Activated CD4-positive, alpha-beta T cell treated with anti-CD3 and anti-CD28 coated beads, Interleukin-2, amount 10 ng/mL, durations not matched to agents 24 days and 14 days (primary cell): Measurements from ENCODE around the gene TET2. TPM values are rescaled to one million over a fixed set of nuclear protein-coding genes. Genes with fewer than 3 reads are reported as not detected.

ENCODE experiments used
- DNase-seq: peaks from one replicate; pipeline ENCODE4 v3.0.0; 2022
- H3K27ac Mint-ChIP-seq: one replicate; pipeline ENCODE4 v1.8.0; 2022; ENCODE audit warnings: mild to moderate bottlenecking, mixed read lengths
- H3K27me3 Mint-ChIP-seq: one replicate; pipeline ENCODE4 v1.8.0; 2022; ENCODE audit warnings: mixed read lengths
- H3K36me3 Mint-ChIP-seq: one replicate; pipeline ENCODE4 v1.8.0; 2022; ENCODE audit warnings: low read depth, mild to moderate bottlenecking, mixed read lengths
- H3K4me1 Mint-ChIP-seq: one replicate; pipeline ENCODE4 v1.8.0; 2021; ENCODE audit warnings: mixed read lengths
- H3K4me3 Mint-ChIP-seq: one replicate; pipeline ENCODE4 v1.8.0; 2022; ENCODE audit warnings: mild to moderate bottlenecking, moderate library complexity, mixed read lengths
- H3K9me3 Mint-ChIP-seq: one replicate; pipeline ENCODE4 v1.8.0; 2021; ENCODE audit warnings: mixed read lengths
- intact Hi-C: fragments of 100-400 bp; cut with micrococcal nuclease; formaldehyde crosslinking; loops from one replicate; pipeline ENCODE4 v1.15.1; 2023
- total RNA-seq: library from RNA; stranded (reverse); gene quantifications from 2 replicates; pipeline ENCODE4 v1.2.3, GENCODE V29; 2022

Gene TET2
- total RNA-seq, 1 donor from 2014 or later = 28.9 TPM

DNA sequence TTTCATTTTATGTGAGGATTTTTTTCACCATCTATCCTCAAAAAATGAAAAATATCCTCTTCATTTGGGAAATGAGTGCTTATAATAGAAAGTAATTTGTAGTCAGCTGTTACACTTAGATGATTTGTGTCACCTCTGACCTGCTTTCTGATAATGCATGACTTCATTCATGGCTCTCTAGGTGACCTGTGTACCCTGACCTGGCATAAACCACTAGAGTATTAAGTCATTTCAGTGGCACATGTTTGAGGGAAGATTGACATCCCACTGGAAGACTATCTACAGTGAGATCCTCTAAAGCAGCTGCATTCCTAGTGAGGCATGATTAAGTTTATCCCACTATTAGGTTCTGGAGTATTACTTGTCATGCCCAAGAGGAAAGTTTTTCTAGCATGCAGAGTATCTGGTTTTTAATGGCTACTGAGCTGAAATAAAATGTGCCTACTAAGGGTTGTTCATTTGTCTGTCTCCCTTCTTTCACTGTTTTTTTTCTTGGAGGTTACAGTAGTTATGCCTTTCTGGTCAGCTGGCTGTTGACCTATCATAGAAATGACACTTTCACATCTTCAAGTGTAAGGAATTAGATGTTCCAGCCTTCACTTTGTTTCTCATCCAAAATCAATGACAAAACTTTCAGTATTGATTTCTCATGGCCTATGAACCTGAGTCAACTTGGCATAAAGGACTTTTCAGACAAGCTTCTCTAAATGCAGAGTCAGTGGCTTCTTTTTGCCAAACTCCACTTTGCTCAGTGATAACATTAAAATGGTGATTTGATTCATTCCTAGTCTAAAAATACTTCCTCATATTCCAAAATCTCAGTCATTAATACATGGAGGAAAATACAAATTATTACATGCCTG, 33.1 kb downstream of the TET2 start:
- H3K36me3 Mint-ChIP-seq = peaks cover 31% of the 10 kb centered on the region
- intact Hi-C loops = no loop called here
- peaks cover 13% of the 10 kb centered on the region for H3K9me3 Mint-ChIP-seq
- H3K27me3 Mint-ChIP-seq = no peaks in the 10 kb centered on the region
- no peak overlapping the region for H3K27ac Mint-ChIP-seq
- no peak overlapping the region for H3K4me3 Mint-ChIP-seq
- DNase-seq = no peak
- H3K4me1 Mint-ChIP-seq = peaks cover 9% of the 10 kb centered on the region

DNA sequence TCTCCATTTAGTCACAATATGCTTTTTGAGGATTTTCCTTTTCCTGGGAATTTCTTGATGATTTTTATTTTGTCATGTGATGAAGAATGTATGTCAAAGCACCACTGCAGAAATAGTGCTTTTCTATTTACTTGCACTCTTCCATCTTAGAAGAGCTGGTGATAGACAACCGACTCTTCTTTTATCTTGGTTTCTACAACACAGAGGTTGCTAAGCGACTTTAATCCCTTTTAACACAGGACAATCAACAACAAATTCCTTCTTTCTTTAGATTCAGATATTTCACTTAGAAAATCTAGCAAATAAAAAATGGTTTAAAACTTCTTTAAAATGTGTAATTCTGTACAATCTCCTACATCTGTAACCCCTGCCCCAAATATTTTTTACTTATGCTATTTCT, 34.6 kb downstream of the TET2 start:
- peaks cover 5% of the 10 kb centered on the region for H3K9me3 Mint-ChIP-seq
- no peak overlapping the region for H3K27ac Mint-ChIP-seq
- intact Hi-C loops = no loop called here
- DNase-seq = no peak
- no peak overlapping the region for H3K4me3 Mint-ChIP-seq
- peaks cover 19% of the 10 kb centered on the region for H3K36me3 Mint-ChIP-seq
- no peaks in the 10 kb centered on the region for H3K27me3 Mint-ChIP-seq
- H3K4me1 Mint-ChIP-seq = peaks cover 11% of the 10 kb centered on the region

DNA sequence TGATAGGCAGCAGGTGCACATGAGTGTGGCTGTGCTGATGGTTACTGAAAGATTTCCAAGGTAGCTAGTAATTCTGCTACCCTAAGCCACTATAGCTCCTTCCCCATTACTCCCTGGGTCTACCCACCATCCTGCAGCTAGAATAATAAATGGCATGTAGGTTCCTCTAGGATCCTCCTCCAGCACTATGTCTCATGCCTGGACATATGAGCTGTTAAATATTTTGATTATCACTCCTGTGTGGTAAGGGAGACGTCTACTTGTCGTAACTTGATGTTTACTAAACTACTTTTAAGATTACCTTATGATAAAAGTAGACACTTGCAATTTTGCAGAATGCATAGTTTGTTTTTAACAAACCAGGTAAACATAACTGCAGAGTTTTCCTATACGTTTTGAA, 35.5 kb downstream of the TET2 start:
- Mint-ChIP-seq H3K36me3 (peaks cover 11% of the 10 kb centered on the region), H3K27me3 (no peaks in the 10 kb centered on the region), H3K4me3 (no peak overlapping the region), H3K4me1 (peaks cover 13% of the 10 kb centered on the region), H3K27ac (no peak overlapping the region), H3K9me3 (peaks cover 2% of the 10 kb centered on the region)
- DNase-seq = no peak
- intact Hi-C loops = no loop called here

DNA sequence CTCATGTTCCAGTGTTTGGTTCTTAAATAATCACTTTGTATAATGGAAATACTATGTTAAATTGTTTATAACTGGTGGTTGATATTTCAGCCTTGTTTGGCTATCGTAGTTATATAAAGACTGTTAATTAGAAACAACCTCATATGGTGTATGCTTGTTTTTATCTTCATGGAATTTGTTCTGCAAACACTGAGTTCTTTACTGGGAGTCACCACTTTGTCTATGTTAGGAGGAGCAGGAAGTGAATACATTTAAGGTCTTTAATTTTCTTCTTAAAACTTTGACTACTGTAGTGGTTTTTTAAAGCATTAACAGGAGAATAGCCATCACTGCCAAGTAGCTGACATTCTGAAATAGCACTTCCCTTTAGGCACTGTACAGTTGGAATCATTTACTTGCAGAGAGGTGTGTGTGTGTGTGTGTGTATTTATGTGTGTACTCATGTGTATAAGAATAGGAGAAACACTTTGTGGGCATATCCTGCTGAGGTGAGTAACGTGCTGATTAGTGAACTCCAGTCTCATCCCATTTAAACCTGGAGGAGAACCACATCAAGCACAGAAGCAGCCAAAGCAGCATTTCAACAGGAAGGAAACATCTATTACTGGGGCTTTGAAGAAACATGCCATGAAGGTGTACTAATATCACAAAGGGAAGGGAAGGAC, 37.8 kb downstream of the TET2 start:
- no peaks in the 10 kb centered on the region for H3K9me3 Mint-ChIP-seq
- H3K27me3 Mint-ChIP-seq = no peaks in the 10 kb centered on the region
- H3K4me1 Mint-ChIP-seq = peaks cover 18% of the 10 kb centered on the region
- H3K36me3 Mint-ChIP-seq = peaks cover 13% of the 10 kb centered on the region
- H3K4me3 Mint-ChIP-seq = no peak overlapping the region
- intact Hi-C loops = no loop called here
- DNase-seq = no peak
- peak overlapping the region; percentile 9 for H3K27ac Mint-ChIP-seq

DNA sequence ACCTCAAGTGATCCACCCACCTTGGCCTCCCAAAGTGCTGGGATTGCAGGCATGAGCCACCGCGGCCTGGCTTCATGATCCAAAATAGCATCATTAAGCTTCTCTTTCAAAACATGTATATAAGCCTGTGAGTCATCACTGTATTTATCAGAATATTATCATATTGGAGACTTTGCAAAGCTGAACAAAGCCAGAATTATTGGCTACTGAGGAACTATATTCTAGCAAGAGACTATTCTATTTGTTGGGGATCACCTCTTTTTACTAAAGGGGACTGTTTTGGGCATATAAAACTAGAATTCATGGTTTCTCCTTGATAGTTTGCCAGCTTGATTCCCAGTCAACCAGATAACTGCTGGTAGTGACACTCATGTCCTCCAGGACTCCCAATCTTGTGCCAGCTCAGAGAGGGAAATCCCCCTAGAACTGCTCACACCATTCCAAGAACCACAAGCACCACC, 40.1 kb downstream of the TET2 start:
- H3K9me3 Mint-ChIP-seq = no peaks in the 10 kb centered on the region

DNA sequence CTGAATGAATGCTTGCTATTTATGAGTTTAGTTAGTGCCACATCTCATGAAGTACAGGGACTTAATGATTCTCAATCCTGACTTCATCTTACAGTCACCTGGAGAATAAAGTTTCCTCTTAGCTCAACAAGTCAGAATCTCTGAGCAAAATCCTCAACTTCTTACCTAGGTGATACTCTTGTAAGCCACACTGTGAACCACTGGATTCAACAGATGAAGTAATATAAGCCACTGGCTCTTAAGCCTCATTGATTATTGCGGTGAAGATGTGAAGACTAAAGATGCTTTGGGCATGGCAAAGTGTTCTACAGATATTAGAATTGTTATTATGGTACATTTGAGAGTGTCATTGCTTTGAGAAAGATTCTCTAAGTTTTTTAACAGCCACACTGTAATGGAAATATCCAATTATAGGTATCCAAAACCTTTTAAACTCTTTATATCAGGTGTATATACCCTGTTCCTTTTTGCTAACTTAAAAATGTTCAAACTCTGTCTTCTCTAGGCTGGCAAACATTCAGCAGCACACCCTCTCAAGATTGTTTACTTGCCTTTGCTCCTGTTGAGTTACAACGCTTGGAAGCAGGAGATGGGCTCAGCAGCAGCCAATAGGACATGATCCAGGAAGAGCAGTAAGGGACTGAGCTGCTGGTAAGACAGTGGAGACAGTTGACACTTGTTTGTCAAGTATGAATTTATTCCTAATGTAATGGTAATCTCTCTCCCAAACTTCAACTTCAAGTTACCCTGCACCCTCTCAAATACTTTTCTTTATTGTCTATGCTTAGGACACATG, 43.4 kb downstream of the TET2 start:
- Mint-ChIP-seq H3K4me3 (no peak overlapping the region), H3K9me3 (no peaks in the 10 kb centered on the region), H3K27me3 (no peaks in the 10 kb centered on the region), H3K27ac (no peak overlapping the region), H3K4me1 (peaks cover 35% of the 10 kb centered on the region), H3K36me3 (peaks cover 38% of the 10 kb centered on the region)
- DNase-seq = no peak
- intact Hi-C loops = loop anchor here (10.0 kb wide), 1 partner anchor 225 kb away; no protein-coding TSS in a partner anchor

More for the DNA sequence above, 40.1 kb downstream of the TET2 start:
- H3K27me3 Mint-ChIP-seq = no peaks in the 10 kb centered on the region
- no peak overlapping the region for H3K4me3 Mint-ChIP-seq
- peaks cover 29% of the 10 kb centered on the region for H3K4me1 Mint-ChIP-seq
- no peak overlapping the region for H3K27ac Mint-ChIP-seq
- no peak for DNase-seq
- H3K36me3 Mint-ChIP-seq = peaks cover 27% of the 10 kb centered on the region
- intact Hi-C loops = no loop called here

DNA sequence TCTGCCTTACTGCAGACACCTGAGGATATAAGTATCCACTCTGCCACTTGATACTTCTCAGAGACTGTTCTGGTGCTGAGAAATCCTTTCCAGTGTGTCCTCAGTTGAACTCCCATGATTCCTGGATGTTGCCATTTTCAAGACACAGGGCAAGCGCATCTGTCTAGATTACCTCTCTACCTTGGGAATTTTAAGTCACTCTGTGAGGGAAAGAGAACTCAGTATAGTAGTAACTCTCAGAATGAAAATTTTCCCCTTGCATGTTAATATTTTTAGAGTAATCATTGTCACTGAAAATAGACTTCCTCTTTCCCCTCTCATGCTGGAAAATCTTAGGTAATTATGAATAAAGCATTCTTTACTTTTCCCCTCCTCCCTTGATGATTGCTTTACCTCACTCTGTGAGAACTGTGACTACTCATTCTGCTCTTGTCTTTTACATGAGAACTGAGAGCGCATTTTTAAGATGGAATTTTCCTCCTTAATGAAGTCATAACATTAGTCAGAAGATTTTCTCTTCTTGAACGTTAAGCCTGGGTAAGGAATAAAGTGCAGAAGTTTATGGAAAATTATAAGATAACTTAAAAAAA, 45.0 kb downstream of the TET2 start:
- Mint-ChIP-seq H3K4me1 (peaks cover 45% of the 10 kb centered on the region), H3K4me3 (peak overlapping the region; percentile 8), H3K9me3 (no peaks in the 10 kb centered on the region), H3K27ac (peak overlapping the region; percentile 79), H3K27me3 (no peaks in the 10 kb centered on the region), H3K36me3 (peaks cover 52% of the 10 kb centered on the region)
- no peak for DNase-seq
- intact Hi-C loops = loop anchor here (1.0 to 10.0 kb wide), 5 partner anchors 45 to 282 kb away; partner anchors contain the start of gene TET2

DNA sequence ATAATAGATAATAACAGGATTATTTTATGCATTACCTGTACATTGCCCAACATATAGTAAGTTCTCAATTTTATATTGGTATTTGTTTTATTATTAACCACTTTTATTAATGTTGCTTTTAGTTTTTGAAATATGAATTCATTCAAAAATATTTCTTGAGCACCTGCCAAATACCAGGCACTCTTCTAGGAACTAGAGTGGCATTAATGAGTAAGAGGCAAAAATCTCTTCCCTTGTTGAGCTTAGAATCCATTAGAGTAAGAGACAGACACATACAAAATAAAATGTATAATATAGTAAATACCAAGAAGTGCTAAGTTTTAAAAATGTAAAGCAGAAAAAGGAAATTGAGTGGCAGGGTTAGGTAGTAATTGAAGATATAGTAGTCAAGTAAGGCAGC, 45.8 kb downstream of the TET2 start:
- peaks cover 57% of the 10 kb centered on the region for H3K36me3 Mint-ChIP-seq
- no peak overlapping the region for H3K27ac Mint-ChIP-seq
- H3K9me3 Mint-ChIP-seq = no peaks in the 10 kb centered on the region
- peaks cover 43% of the 10 kb centered on the region for H3K4me1 Mint-ChIP-seq
- intact Hi-C loops = loop anchor here (2.0 to 10.0 kb wide), 2 partner anchors 134 to 228 kb away; no protein-coding TSS in a partner anchor
- DNase-seq = no peak
- H3K4me3 Mint-ChIP-seq = no peak overlapping the region
- no peaks in the 10 kb centered on the region for H3K27me3 Mint-ChIP-seq

DNA sequence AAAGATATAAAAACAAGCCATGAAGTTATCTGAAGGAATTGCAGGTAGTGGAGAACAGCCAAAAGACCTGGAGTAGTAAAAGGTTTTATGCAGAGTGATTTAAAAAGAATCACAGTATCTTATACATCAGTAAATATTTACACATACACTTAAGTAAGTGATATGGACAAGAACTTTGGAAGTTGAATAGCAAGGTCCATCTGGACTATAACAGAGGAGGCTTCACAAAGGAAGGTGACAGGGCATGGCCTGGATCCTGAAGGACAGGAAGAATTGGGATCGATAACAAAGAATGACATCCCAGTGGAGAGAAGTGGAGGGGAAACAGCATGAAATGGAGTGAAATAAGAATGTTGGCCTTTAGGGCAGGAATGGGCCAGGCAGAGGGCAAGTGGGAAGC, 46.2 kb downstream of the TET2 start:
- H3K4me1 Mint-ChIP-seq = peaks cover 43% of the 10 kb centered on the region
- peaks cover 57% of the 10 kb centered on the region for H3K36me3 Mint-ChIP-seq
- H3K27me3 Mint-ChIP-seq = no peaks in the 10 kb centered on the region
- H3K9me3 Mint-ChIP-seq = no peaks in the 10 kb centered on the region
- H3K27ac Mint-ChIP-seq = no peak overlapping the region
- intact Hi-C loops = loop anchor here (2.0 to 10.0 kb wide), 2 partner anchors 134 to 228 kb away; no protein-coding TSS in a partner anchor
- no peak for DNase-seq
- no peak overlapping the region for H3K4me3 Mint-ChIP-seq

DNA sequence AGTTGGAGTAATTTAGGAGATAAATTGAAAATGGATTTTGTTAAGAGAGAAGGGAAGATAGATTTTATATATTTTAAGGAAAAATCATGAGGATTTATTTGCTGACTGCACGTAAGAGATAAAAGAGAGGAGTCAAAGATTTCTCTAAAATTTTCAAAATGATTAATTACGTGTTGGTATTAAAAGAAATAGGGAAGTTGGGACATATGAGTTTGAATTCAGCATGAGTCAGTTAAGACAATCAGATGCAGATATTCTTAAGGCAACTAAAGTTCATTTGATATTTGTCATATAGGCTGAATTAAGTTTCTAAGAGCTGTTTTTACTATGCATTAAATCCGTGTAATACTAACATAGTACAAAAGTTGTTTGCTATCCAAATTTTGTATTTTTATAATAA, 46.9 kb downstream of the TET2 start:
- H3K36me3 Mint-ChIP-seq = peaks cover 53% of the 10 kb centered on the region
- intact Hi-C loops = loop anchor here (2.0 to 10.0 kb wide), 2 partner anchors 135 to 229 kb away; no protein-coding TSS in a partner anchor
- no peaks in the 10 kb centered on the region for H3K27me3 Mint-ChIP-seq
- DNase-seq = no peak
- H3K4me3 Mint-ChIP-seq = no peak overlapping the region
- peaks cover 38% of the 10 kb centered on the region for H3K4me1 Mint-ChIP-seq
- no peaks in the 10 kb centered on the region for H3K9me3 Mint-ChIP-seq
- H3K27ac Mint-ChIP-seq = no peak overlapping the region

DNA sequence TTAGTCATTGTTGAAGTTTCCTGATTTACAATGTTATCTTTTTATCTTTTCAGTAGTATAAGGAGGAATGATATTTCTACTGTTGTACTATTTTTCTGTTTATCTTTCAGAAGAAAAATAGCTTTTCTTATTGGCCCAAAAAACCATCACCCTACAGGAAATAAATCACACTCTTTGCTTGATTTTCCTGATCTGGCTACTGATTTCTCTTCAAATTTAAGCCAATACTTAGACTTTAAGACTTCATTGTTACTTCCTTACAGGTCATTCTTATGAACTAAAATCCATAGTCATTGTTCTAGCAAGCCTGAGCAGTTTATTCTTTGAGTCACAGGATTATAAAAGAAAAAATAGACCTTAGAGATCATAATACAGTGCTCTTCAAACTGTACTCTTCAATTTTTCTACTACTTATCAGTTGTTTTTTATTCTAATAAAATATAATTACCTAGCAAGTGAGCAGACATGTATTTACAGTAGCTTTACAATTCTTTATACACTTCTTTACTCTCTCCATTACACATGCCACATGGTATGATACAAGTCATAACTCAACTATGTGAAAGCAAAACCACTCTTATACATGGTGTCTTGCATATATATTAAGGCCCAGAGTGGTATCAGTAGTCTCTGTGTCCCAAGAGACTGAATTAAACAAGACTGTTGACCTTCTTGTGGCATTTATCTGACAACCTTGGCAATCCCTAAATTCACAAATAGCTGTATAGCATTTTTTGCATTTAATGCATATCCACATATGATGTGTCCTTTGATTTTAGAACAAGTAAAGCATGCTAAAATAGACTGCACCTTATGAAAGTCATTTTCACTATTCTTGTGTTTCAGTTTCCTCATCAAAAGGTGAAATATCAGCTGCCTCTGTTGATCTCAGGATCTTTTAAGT, 47.9 kb downstream of the TET2 start:
- intact Hi-C loops = loop anchor here (10.0 kb wide), 1 partner anchor 230 kb away; no protein-coding TSS in a partner anchor
- H3K9me3 Mint-ChIP-seq = no peaks in the 10 kb centered on the region
- H3K4me3 Mint-ChIP-seq = no peak overlapping the region
- H3K27me3 Mint-ChIP-seq = no peaks in the 10 kb centered on the region
- peaks cover 38% of the 10 kb centered on the region for H3K4me1 Mint-ChIP-seq
- no peak for DNase-seq
- peaks cover 53% of the 10 kb centered on the region for H3K36me3 Mint-ChIP-seq
- H3K27ac Mint-ChIP-seq = no peak overlapping the region

DNA sequence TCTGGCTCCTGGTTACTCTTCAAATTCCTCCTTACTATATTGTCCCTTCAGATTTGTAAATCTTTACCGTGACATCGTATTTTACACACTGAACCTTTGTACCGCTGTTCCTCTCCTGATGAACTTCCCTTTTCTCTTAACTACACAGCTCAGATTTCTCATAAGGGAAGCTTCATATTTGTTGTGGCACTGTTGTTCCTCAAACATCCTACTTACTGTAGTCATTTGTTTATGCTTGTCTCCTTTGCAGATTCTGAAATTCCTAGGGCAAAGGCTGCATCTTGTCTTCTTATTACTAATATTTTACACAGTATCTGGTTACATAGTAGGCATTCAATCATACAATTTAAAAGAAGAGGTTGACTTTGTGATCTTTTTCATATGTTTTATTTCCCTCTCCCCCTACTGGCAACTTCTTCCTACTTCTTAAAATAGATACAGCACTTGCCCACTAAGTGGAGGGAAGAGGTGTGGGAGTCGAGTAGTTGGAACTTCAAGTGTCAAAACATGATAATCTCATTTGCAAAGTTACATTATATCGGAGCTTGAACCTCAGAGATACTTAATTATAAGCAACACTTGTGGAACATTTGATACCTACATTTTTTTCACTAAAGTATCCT, 50.0 kb downstream of the TET2 start:
- H3K27ac Mint-ChIP-seq = no peak overlapping the region

More for the DNA sequence above, 50.0 kb downstream of the TET2 start:
- peaks cover 29% of the 10 kb centered on the region for H3K4me1 Mint-ChIP-seq
- no peaks in the 10 kb centered on the region for H3K27me3 Mint-ChIP-seq
- DNase-seq = no peak
- no peaks in the 10 kb centered on the region for H3K9me3 Mint-ChIP-seq
- peaks cover 44% of the 10 kb centered on the region for H3K36me3 Mint-ChIP-seq
- no peak overlapping the region for H3K4me3 Mint-ChIP-seq
- intact Hi-C loops = loop anchor here (1.0 to 10.0 kb wide), 2 partner anchors 19 to 232 kb away; no protein-coding TSS in a partner anchor
